Measurements from ENCODE around the gene ZNF485. TPM values are rescaled to one million over a fixed set of nuclear protein-coding genes. Genes with fewer than 3 reads are reported as not detected.
A peak's percentile ranks its signal among the peaks of the same experiment; 100 is the strongest.

The ZNF485 gene
- total RNA-seq (2.0 TPM), polyA plus RNA-seq (1 to 10 TPM; 1.4 to 6.9 (median 3.8) TPM)

GRCh38 chr10:43606323-43607198 is at the start of gene ZNF485:
Gene ZNF485, plus strand, starts transcription at chr10:43606438. Its CDS starts 613 bp downstream, at chr10:43607051.
- Histone ChIP-seq H3K4me3 (ENCODE audit: low read depth, low read length) (peak within 1 kb of the TSS; percentile 66), H3K9me3 (ENCODE audit: control insufficient read depth in 2 of 2, low read length in 2 of 2) (no peaks in the 10 kb centered on the region), H3K36me3 (ENCODE audit: control insufficient read depth, insufficient read depth, low read length) (peaks cover 17% of the 10 kb centered on the region), H3K27me3 (ENCODE audit: control insufficient read depth, insufficient read depth, low read length) (no peaks in the 10 kb centered on the region), H3K4me1 (ENCODE audit: control insufficient read depth, insufficient read depth, low read length, poor library complexity, severe bottlenecking) (peaks cover 10% of the 10 kb centered on the region), H3K27ac (ENCODE audit: insufficient read depth, low read length, poor library complexity, severe bottlenecking) (no peak within 1 kb of the TSS)
- H3K36me3 Mint-ChIP-seq, result peaks cover 27% of the 10 kb centered on the region
- ATAC-seq (ENCODE audit: low read depth in 2 of 2) (peak; percentile 77 to 85), DNase-seq (peak; percentile 40 to 68 (median 53))
- H3K4me3 Mint-ChIP-seq, result peak within 1 kb of the TSS; percentile 85 to 90 (median 88)
- H3K4me1 Mint-ChIP-seq, result peaks cover 20 to 28% (median 24%) of the 10 kb centered on the region in 4 donors
- peak within 1 kb of the TSS; percentile 74 to 85 (median 80) for H3K27ac Mint-ChIP-seq
- H3K9me3 Mint-ChIP-seq, result peaks cover 0 to 3% (median 0%) of the 10 kb centered on the region in 7 donors
- no peaks in the 10 kb centered on the region for H3K27me3 Mint-ChIP-seq

DNA sequence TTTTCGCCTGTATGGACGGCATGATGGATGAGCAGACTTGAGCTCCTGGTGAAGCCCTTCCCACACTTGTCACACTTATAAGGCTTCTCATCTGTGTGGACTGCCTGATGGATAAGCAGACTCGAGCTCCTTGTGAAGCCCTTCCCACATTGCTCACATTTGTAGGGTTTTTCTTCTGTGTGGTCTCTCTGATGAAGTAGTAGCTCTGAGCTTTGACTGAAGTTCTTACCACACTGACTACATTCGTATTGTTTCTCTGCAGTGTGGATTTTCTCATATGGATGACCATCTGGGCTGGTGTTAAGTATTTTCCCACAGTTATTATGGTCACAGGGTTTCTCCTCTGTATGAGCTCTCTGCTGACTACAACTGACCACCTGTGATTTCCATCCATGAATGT is 49.0 kb upstream of the ZNF485 start:
- H3K4me1 ChIP-seq (ENCODE audit: control insufficient read depth, insufficient read depth, low read length, poor library complexity, severe bottlenecking), result no peaks in the 10 kb centered on the region
- H3K9me3 Mint-ChIP-seq, result peaks cover 6 to 77% (median 26%) of the 10 kb centered on the region in 7 donors
- H3K36me3 ChIP-seq (ENCODE audit: control insufficient read depth, insufficient read depth, low read length), result peaks cover 21% of the 10 kb centered on the region
- H3K4me1 Mint-ChIP-seq, result peaks cover 0 to 4% (median 0%) of the 10 kb centered on the region in 4 donors
- ATAC-seq (ENCODE audit: low read depth in 2 of 2), result no peak
- H3K4me3 ChIP-seq (ENCODE audit: low read depth, low read length), result no peak overlapping the region
- H3K4me3 Mint-ChIP-seq, result no peak overlapping the region
- H3K27me3 Mint-ChIP-seq, result no peaks in the 10 kb centered on the region
- no peak overlapping the region for H3K27ac Mint-ChIP-seq
- H3K9me3 ChIP-seq (ENCODE audit: control insufficient read depth in 2 of 2, low read length in 2 of 2), result peaks cover 54 to 75% of the 10 kb centered on the region in 2 experiments
- H3K27ac ChIP-seq (ENCODE audit: insufficient read depth, low read length, poor library complexity, severe bottlenecking), result no peak overlapping the region
- H3K27me3 ChIP-seq (ENCODE audit: control insufficient read depth, insufficient read depth, low read length), result no peaks in the 10 kb centered on the region
- peaks cover 48% of the 10 kb centered on the region for H3K36me3 Mint-ChIP-seq
- DNase-seq, result no peak

DNA sequence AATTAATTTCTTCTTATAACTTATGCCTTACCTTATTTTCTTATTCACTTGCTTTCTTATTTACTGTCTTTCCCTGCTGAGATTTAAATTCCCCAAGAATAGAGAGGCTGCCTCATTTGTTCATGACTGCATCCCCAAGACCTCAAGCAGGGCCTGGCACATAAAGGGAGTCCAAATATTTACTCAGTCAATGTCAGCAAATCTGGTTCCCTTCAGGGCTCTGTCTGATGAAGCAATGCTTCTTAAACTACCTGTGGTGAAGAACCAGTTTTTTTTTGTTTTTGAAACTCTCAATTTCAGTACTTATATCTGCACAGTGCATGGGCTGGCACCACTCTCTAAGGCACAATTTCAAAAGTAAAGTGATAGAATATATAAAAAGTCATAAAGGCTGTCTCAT is 36.6 kb upstream of the ZNF485 start:
- peaks cover 13 to 40% (median 21%) of the 10 kb centered on the region in 4 donors for H3K4me1 Mint-ChIP-seq
- peaks cover 0 to 2% (median 0%) of the 10 kb centered on the region in 7 donors for H3K9me3 Mint-ChIP-seq
- Histone ChIP-seq H3K36me3 (ENCODE audit: control insufficient read depth, insufficient read depth, low read length) (peaks cover 10% of the 10 kb centered on the region), H3K9me3 (ENCODE audit: control insufficient read depth in 2 of 2, low read length in 2 of 2) (no peaks in the 10 kb centered on the region), H3K4me3 (ENCODE audit: low read depth, low read length) (no peak overlapping the region), H3K27ac (ENCODE audit: insufficient read depth, low read length, poor library complexity, severe bottlenecking) (no peak overlapping the region), H3K27me3 (ENCODE audit: control insufficient read depth, insufficient read depth, low read length) (no peaks in the 10 kb centered on the region), H3K4me1 (ENCODE audit: control insufficient read depth, insufficient read depth, low read length, poor library complexity, severe bottlenecking) (peaks cover 11% of the 10 kb centered on the region)
- H3K27me3 Mint-ChIP-seq, result no peaks in the 10 kb centered on the region
- ATAC-seq (ENCODE audit: low read depth in 2 of 2), result no peak
- no peak overlapping the region for H3K4me3 Mint-ChIP-seq
- no peak overlapping the region for H3K27ac Mint-ChIP-seq
- DNase-seq, result no peak
- H3K36me3 Mint-ChIP-seq, result peaks cover 10% of the 10 kb centered on the region

GRCh38 chr10:43570971-43571370 is 35.3 kb upstream of the ZNF485 start:
- H3K9me3 ChIP-seq (ENCODE audit: control insufficient read depth in 2 of 2, low read length in 2 of 2), result no peaks in the 10 kb centered on the region
- DNase-seq, result no peak
- Mint-ChIP-seq H3K36me3 (peaks cover 13% of the 10 kb centered on the region), H3K27me3 (no peaks in the 10 kb centered on the region), H3K9me3 (peaks cover 0 to 3% (median 0%) of the 10 kb centered on the region in 7 donors), H3K27ac (peak overlapping the region in 2 of 3 donors; percentile 51 to 74), H3K4me3 (no peak overlapping the region), H3K4me1 (peaks cover 20 to 53% (median 28%) of the 10 kb centered on the region in 4 donors)
- H3K27me3 ChIP-seq (ENCODE audit: control insufficient read depth, insufficient read depth, low read length), result no peaks in the 10 kb centered on the region
- no peak for ATAC-seq (ENCODE audit: low read depth in 2 of 2)
- no peak overlapping the region for H3K27ac ChIP-seq (ENCODE audit: insufficient read depth, low read length, poor library complexity, severe bottlenecking)
- H3K4me1 ChIP-seq (ENCODE audit: control insufficient read depth, insufficient read depth, low read length, poor library complexity, severe bottlenecking), result peaks cover 24% of the 10 kb centered on the region
- H3K4me3 ChIP-seq (ENCODE audit: low read depth, low read length), result no peak overlapping the region
- peaks cover 10% of the 10 kb centered on the region for H3K36me3 ChIP-seq (ENCODE audit: control insufficient read depth, insufficient read depth, low read length)

DNA sequence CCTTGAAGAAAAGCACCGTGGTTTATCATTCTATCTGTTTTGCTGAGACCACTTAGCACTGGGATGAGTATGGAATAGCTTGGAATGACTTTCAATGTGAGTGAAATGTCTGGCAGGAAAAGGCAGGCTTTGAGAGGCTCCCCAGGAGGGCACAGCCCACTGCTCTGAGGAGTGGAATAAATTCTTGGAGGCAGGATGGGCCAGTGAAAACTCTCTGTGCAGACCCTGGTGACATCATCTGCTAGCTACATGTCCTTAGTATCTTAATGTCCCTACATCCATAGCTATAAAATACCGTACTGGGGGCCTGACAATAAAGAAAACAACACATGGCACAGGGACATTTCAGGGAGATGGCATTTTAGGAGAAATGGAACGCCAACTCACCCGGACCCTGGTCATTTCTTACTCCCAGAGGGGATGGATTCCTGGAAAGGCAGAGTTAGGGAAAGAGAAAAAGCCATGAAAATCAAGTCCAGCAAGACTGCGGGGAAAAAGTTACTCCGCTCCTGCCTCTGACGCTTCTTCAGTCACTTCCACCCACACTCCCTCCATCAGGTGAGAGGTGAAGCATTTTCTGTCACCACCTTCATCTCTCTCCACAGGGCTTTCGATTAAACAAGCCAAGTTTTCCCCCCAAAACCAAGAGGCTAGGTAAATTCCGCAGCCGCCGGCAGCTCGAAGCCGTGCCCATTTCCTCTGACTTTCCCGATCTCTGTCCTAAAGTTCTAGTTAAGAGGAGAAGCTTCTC is 32.8 kb upstream of the ZNF485 start:
- peaks cover 0 to 4% (median 0%) of the 10 kb centered on the region in 7 donors for H3K9me3 Mint-ChIP-seq
- ATAC-seq (ENCODE audit: low read depth in 2 of 2) (no peak), DNase-seq (no peak)

GRCh38 chr10:43574001-43574892 is 32.0 kb upstream of the ZNF485 start, which contains the start of gene ZNF239:
Gene ZNF239, minus strand, starts transcription at chr10:43574616. Its CDS starts 16,537 bp downstream, at chr10:43558079.
- Histone ChIP-seq H3K27me3 (ENCODE audit: control insufficient read depth, insufficient read depth, low read length) (no peaks in the 10 kb centered on the region), H3K27ac (ENCODE audit: insufficient read depth, low read length, poor library complexity, severe bottlenecking) (peak within 1 kb of the TSS; percentile 78), H3K36me3 (ENCODE audit: control insufficient read depth, insufficient read depth, low read length) (no peaks in the 10 kb centered on the region), H3K9me3 (ENCODE audit: control insufficient read depth in 2 of 2, low read length in 2 of 2) (no peaks in the 10 kb centered on the region), H3K4me3 (ENCODE audit: low read depth, low read length) (peak within 1 kb of the TSS; percentile 87), H3K4me1 (ENCODE audit: control insufficient read depth, insufficient read depth, low read length, poor library complexity, severe bottlenecking) (peaks cover 24% of the 10 kb centered on the region)
- no peaks in the 10 kb centered on the region for H3K27me3 Mint-ChIP-seq
- peaks cover 8% of the 10 kb centered on the region for H3K36me3 Mint-ChIP-seq
- DNase-seq (peak; percentile 72 to 84 (median 80)), ATAC-seq (ENCODE audit: low read depth in 2 of 2) (peak; percentile 87 to 90)
- H3K4me3 Mint-ChIP-seq, result peak within 1 kb of the TSS; percentile 82 to 95 (median 90)
- peaks cover 0 to 4% (median 0%) of the 10 kb centered on the region in 7 donors for H3K9me3 Mint-ChIP-seq
- peaks cover 26 to 63% (median 32%) of the 10 kb centered on the region in 4 donors for H3K4me1 Mint-ChIP-seq
- H3K27ac Mint-ChIP-seq, result peak within 1 kb of the TSS; percentile 94 to 99 (median 96)

More for the DNA sequence above, 32.8 kb upstream of the ZNF485 start:
- H3K4me1 Mint-ChIP-seq, result peaks cover 26 to 63% (median 32%) of the 10 kb centered on the region in 4 donors
- no peaks in the 10 kb centered on the region for H3K27me3 Mint-ChIP-seq
- H3K27ac ChIP-seq (ENCODE audit: insufficient read depth, low read length, poor library complexity, severe bottlenecking), result peak overlapping the region; percentile 78
- no peaks in the 10 kb centered on the region for H3K27me3 ChIP-seq (ENCODE audit: control insufficient read depth, insufficient read depth, low read length)
- peak overlapping the region; percentile 45 to 94 (median 86) for H3K27ac Mint-ChIP-seq
- no peaks in the 10 kb centered on the region for H3K9me3 ChIP-seq (ENCODE audit: control insufficient read depth in 2 of 2, low read length in 2 of 2)
- H3K36me3 Mint-ChIP-seq, result peaks cover 8% of the 10 kb centered on the region
- H3K4me3 Mint-ChIP-seq, result peak overlapping the region; percentile 75 to 82 (median 76)
- H3K36me3 ChIP-seq (ENCODE audit: control insufficient read depth, insufficient read depth, low read length), result peaks cover under 1% of the 10 kb centered on the region
- H3K4me3 ChIP-seq (ENCODE audit: low read depth, low read length), result no peak overlapping the region
- H3K4me1 ChIP-seq (ENCODE audit: control insufficient read depth, insufficient read depth, low read length, poor library complexity, severe bottlenecking), result peaks cover 24% of the 10 kb centered on the region
